Embryonic facial prominence (tissue), 1 donor: ENCODE results near the gene NEB.
"Not testable (repeated sequence)": the region's sequence is repeated elsewhere in the genome, so short reads cannot be mapped to it uniquely, and the experiment has no call there.

ENCODE experiments used
- DNase-seq: peaks from one replicate; pipeline ENCODE4 v3.0.0-alpha.2; 2016; ENCODE audit errors: extremely low spot score

NEB gene

DNA sequence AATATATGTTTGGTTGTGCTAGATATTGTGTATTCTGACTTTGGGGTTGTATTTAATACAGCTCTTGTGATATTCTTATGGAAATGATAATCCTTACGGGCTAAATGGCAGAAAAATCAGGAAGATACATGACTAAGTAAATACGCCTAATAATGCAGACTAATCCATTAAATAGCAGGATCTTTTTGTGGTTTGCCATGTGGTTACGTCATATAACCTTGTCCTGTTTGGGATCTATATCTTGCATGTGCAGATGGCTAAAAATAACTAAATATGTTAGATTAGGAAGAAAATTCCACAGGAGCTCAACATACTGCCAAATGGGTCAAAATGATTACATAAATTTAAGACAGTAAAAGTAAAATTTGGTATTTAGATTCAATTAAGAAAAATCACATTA lies 83.0 kb downstream of the NEB start:
- DNase-seq: no peak

DNA sequence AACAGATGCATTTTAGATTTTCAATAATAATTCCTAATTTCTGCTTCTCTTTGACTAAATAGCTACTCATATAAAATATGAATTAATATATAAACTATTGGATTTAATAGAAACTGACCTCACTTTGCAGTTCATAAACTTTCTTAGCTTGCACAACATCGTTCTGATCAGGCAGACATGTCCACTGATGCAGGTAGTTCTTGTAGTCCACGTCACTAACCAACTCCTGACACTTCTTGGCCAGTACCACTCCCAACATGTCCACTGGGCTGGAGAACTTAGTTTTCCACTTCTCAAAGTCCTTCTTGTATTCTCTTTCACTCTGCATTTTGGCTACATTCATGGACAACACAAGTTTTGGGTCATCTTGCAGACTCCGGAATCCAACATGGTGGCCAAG lies 83.8 kb downstream of the NEB start:
- DNase-seq: no peak

DNA sequence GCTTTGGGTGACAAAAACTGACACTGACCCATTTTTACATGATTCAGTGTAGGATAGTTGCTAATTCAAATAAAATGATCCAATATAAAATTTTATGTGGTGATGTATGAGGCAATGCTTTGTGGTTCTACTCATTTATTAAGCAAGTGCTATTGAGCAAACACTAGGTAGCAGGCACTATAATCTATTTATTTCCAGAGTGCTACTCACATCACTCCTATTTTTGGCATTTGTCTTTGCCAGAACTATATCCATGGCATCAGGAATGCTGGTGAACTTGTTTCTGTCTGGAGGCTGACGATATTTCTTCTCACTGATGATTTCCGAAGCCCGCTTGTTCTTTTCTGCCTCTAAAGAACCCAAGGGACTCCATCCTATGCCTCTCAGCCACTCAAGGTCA lies 84.3 kb downstream of the NEB start:
- no peak for DNase-seq

DNA sequence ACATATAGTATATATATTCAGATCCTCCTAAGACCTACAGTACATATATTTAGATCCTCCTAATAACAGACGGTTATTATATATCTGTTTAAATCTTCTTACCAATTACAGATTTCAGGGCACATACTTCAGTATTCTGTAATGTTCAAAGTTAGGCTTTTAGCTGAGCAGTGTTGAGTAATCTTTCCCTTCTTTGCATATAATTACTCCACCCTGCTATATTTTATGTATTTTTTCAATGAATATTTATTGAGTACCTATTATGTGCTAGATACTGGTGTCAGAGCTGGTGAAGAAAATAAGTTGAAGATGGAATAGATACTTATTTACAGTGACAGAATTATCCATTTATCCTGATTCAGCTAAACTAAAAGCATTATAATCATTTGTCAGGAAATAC lies 84.9 kb downstream of the NEB start:
- DNase-seq: no peak

DNA sequence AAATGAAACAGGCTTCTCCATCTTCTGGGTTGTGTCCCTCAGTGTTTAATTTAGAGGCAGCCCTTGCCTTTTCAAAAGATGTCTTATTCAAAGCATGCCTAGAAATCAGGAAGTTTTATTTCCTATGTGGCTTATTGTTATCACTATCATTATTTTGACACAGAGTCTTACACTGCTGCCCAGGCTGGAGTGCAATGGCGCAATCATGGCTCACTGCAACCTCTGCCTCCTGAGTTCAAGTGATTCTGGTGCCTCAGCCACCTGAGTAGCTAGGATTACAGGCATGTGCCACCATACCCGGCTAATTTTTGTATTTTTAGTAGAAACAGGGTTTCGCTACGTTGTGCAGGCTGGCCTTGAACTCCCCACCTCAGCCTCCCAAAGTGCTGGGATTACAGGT lies 87.8 kb downstream of the NEB start:
- DNase-seq: not testable (repeated sequence)

DNA sequence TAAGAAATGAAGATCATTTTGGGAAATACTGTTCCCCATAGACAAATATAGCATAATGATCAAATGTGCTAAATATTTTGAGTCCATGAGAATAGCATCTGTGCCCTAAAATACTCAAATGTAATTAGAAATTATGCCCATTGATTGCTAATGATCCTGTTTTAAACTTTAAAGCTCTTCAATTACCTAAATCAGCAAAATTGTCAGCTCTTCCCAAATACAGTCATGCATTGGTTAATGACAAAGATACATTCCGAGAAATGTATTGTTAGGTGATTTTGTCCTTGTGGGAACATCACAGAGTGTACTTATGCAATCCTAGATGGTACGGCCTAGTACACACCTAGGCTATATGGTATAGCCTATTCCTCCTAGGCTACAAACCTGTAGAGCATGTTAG lies 89.7 kb downstream of the NEB start:
- DNase-seq: no peak

DNA sequence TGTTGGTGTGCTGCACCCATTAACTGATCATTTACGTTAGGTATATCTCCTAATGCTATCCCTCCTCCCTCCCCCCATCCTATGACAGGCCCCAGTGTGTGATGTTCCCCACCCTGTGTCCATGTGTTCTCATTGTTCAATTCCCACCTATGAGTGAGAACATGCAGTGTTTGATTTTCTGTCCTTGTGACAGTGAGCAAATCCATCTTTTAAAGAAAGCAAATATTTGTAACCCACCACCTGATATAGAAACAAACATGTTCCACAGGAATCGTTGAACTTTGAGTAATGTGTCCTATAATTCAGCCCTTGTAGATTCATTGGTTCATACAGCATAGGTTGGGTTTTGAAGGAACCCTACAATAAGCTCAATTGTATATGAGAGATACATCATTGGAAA lies 92.4 kb downstream of the NEB start:
- not testable (repeated sequence) for DNase-seq

DNA sequence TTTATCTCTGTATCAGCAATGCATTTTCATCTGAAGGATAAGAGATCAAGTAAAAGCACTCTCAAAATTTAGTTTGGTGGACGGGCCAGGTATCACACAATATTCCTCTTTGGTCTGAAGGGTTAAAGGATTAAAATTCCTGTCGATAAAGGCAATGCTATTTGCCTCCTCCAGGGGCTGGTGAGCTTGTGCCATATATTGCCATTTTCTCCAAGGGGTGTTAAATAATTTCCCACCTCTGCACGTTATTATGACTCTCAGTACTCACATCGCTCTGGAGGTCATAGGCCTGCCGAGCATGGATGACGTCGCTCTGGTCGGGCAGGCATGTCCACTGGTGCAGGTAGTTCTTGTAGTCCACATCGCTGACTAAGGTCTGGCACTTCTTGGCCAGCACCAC lies 94.2 kb downstream of the NEB start:
- no peak for DNase-seq

DNA sequence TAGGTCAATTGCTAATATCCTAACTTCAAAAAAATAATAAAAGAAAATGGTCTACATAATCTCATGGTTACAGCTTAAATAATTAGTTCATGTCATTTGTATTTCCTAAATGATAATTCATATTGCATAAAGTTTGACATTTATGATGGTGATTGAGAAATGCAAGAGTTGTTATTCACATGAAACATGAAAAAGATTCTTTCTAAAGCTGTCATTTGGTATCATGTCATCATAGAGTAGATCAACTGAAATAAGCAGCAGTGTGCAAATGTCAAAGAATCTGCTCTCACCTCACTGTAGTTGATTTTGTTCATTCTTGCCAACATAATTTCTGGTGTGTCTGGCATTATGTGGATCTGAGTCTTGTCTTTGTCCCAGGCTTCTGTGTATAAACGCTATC lies 95.3 kb downstream of the NEB start:
- DNase-seq: no peak

DNA sequence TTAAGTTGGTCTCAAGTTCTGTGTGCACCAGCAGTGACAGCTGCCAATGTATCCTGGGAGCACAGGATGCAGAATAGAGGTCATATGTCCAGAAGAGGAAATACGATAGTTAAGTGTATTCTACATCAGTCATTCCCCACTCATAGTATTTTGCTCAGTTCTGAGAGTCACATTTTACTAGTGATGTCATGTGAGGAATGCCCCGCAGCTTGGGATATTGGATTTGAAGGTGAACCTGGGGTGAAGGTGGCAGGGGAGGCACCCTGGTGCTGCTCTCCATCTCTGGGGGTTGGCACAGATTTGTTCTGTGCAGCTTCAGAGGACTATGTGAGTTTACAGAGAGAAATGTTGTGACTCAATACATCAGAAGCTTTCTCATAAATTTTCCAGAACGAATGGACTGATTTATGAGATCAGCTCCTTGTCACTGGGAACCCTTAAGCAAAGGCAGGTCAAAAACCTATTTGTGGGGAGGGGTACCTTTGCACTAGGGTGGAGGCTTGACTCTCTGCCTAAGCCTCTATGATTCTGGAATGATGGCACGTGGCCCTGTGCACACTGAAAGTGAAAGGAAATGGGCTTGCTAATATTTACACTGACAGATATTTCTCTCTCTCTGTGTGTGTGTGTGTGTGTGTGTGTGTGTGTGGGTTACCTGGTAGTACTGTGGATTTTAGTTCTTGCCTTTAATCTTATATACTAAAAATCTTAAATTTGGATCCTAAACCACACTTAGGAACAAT lies 95.9 kb downstream of the NEB start:
- no peak for DNase-seq

DNA sequence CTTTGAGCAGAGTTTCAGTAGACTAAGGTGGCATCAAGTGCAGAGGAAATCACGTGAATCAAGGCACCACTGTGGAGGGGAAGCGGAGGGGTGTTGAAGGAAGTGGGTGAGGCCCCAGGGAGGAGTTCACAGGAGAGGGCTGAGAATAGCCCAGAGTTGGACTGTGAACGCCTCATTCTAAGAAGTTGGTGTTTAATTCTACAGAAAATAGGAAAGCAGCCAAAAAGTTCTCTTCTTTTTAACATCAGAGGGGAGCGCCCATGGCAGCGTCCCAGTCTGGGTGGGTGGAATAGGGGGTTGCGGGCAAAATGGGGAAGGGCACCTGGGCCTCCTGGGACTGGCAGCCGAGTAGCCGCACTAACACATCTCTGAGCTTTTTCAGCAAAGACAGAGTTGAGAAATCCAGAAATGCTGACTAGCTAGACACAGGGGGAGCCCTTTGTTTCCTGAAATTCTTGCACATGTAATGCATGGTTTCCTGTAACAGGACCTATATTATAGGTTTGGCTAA lies 97.0 kb downstream of the NEB start:
- DNase-seq: no peak

DNA sequence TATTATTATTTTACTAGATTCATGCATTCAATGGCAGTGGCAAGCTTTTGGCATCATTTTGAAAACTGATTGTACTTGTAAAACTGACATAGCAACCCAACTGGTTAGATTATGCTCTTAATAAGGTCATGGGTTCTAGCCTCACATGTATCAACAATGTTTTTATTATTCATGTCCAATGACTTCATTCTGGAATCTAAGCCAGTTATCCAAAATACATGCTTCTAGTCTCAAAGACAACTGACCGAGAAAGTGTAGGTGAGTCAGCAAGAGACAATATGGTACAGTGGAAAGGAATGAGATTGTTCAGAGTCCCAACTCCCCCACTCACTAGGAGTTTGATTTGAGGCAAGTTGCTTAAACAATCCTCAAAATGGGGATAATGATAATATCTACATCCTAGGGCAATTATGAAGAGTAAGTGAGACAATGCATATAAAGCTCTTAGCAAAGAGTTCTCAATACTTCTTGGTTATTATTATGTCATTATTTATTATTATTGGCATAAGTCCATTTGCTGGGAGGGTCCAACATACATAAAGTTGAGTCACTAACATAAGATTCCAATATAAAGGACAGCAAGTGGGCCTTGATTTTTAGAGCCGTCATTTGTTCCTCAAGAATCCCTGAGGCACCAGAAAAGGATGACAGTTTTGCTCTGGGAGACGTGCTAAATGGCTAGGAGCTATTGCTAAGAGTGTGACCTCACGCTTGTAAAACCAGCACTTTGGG lies 99.4 kb downstream of the NEB start:
- no peak for DNase-seq

DNA sequence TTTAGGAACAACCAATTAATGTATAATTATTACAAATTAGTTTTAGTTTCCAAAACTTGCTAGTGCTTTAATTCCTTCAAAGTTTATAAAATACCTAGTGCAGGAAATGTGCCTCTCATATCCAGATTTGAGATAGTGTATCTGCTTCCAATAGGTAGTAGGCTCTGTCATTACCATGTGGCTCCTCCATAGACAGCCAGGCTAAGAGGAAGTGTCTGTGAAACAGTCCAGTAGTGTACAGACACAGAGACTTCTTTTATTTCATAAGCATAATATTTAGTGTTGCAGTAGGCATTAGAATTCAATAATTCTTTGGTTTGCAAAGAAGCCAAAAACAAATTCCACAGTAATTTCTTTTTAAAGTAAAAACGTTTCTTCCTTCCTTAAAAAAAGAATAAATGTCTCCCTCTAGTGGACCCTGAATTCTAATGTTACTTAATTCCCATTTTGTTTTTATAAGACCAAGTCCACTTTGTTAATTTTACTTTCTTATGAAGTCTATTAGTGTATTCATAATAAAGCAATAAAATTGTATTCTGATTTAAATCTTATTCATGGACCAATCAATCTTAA lies 101.2 kb downstream of the NEB start:
- DNase-seq: no peak

DNA sequence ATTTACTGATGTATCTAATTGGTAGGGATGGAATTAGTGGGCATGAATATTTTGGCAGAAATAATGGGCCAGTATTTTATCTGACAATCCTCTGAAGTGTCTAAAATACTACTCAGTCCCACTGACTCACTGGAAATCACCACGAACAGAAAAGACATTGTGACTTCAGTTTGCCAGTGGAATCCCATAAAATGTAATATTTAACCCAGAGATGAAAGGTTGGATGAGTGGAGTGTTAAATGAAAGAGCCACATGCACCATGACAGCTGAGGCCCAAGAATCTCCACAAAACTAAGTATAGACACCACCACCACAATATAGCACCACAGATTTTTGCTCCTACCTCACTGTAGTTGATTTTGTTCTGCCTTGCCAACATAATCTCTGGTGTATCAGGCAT lies 103.9 kb downstream of the NEB start:
- DNase-seq: no peak

DNA sequence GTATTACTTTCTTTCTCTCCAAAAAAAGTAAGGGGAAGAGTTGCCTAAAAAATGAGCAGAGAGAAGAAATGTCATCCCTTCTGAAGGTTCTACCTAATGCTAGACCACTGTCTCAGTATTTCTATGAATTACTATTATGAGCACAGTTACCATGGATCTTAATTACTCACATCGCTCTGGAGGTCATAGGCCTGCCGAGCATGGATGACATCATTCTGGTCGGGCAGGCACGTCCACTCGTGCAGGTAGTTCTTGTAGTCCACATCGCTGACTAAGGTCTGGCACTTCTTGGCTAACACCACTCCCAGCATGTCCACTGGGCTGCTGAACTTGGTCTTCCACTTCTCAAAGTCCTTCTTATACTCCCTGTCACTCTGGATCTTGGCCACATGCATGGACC lies 106.9 kb downstream of the NEB start:
- no peak for DNase-seq

DNA sequence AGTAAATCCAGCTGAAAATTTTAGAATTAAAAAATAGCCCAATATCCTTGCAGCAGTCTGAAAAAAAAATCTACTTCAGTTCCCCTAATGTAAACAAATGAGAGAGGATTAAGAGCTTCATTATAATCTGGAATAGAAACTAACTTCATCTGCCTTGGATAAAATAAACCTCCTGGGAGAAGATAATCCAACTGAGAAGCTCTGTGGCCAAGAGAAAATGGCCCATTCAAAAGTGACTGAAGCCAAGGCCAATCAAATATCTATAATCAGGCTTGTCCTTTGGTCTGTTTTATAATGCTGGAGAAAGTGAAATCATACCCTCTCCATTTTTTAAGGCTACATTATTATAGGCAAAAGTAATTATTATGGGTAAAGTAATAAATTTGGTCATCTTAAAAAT lies 110.0 kb downstream of the NEB start:
- DNase-seq: no peak

DNA sequence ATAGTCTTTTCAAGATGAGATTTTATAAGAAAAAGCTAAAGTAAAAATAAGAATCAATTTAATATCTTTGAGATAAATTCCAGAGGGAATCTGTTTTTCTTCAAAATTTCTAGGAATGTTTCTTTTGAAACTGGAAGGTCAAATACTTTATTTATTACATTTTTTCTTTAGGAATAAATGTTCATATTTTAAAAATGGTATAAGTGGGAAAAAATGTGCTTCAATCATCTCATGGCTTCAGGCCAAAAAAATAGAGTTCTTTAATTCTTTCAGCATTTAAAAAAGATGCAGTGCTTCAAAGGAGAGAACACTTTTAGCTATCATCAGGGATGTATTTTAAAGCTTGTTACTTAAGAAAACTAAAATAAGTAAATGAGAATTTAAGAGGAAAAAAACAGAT lies 110.6 kb downstream of the NEB start:
- DNase-seq: no peak

DNA sequence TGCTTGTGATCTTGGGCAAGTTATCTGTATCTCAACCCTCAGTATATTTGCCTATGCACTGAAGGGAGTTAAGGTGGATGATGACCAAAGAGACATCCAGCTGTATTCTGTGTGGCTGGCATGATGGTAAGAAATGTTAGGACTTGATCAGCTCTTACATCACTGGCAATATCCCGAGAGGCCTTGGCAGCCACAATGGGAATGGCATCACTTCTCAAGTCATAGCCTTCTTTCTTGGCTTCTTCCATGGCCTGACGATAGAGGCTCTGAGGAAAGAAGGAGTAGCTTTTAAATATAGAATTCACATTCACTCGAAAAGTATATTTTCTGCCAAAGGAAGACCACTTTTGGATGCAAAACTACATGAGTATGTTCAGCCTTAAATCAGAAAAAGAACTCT lies 113.5 kb downstream of the NEB start:
- no peak for DNase-seq

DNA sequence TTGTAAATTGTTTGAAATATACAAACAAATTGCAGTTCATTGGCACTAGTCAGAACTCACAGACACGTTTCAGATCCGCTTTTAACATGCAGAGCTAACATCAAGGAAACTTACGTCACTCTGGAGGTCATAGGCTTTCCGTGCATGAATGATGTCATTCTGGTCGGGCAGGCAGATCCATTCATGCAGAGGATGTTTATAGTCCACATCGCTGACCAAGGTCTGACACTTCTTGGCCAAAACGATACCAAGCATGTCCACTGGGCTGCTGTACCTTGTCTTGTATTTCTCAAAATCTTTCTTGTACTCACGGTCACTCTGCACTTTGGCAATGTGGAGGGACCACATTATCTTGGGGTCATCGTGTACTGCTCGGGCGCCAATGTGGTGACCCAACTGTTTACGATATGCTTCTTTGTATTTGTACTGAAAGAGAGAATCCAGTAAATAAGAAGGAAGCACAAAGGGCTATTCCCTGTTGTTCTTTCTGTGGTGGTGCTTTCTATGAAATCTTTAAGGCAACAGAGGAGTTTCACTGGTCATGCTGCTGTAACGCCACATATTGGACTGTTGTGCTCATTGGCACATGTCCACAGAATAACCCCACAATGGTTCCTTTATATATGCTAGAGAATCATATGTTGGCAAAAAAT lies 114.8 kb downstream of the NEB start:
- DNase-seq: no peak

DNA sequence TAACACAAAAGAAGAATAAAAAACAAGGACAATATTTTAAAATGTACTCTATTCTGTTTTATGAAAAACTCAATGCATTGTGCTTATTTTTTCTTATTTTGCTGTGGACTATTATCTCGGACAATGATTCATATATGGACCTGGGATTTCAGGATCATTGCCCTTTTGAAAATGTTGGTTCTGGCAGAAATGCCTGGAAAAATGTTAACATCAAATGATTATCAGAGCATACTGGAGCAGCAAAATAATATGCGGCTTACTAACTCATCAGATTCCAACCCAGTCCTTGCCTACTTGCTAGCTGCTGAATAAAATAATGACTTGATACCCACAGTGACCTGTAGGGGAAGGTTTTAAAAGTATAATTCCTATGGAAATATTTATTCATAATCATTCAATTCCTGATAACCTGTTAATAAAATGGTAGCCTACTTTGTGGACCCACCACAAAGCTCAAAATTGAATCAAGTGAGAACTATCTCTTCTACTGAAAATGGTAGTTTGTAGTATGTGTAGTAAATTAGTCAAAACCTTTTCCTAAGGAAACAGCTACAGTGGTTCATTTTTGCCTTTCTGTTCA lies 117.4 kb downstream of the NEB start:
- DNase-seq: no peak

DNA sequence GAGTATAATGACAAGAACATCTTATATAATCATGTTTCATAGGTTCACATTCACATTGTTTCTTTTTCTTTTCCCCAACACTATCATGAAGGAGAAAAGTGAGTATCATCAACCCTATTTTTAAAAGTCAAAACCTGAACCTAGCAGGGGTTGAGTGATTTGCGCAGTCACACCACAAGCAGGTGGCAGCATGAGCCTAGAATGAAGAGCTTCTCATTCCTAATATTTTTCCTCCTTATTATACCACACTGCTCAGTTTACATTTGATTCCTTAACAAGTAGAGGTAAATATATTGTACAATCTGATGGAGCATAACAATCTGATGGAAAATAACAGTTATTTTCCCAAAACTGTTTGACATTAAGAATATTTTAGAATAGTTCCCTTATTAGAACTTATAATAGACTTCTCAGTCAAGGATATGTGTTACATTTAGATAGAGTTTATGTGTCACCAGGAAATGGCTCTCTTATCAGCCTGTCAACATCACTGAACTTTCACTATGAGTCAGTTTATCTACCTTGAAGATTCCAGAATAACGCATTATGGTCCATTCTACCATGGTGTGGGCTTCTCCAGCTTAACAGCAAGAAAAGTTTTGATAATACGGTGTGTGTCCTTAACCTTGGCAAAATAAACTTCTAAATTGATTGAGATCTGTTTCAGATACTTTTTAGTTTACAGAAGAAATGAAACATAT lies 119.5 kb downstream of the NEB start:
- no peak for DNase-seq

DNA sequence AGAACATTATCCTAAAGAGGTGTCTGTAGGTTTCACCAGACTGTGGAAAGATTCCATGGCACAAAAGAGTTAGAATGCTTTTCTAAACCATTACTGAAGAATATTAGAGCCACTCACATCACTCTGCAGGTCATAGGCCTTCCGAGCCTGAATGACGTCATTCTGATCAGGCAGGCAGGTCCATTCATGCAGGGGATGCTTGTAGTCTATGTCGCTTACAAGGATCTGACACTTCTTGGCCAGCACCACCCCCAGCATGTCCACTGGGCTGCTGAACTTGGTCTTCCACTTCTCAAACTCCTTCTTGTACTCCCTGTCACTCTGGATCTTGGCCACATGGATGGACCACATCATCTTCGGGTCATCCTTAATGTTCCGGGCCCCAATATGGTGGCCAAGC lies 120.1 kb downstream of the NEB start:
- DNase-seq: no peak
